Measurements from ENCODE around the gene KCNJ4.
"Not testable (repeated sequence)": the region's sequence is repeated elsewhere in the genome, so short reads cannot be mapped to it uniquely, and the experiment has no call there.

The KCNJ4 gene

DNA sequence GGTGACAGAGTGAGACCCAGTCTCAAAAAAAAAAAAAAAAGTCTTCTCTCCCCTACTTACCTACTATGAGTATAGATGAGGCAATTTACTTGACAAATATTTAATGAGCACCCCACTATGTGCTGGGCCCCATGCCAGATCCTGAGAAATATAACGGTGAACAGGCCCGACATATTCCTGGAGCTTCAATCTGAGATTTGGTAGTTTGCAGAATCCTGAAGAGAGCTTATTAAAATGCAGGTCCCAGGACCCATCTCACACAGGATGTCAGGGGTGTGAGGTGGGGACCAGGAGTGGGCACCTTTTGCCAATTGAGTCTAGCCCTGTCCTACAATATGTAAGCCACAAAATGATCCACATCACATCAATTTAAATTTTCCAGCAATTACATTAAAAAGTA, 44.0 kb downstream of the KCNJ4 start:
- no peak for DNase-seq

DNA sequence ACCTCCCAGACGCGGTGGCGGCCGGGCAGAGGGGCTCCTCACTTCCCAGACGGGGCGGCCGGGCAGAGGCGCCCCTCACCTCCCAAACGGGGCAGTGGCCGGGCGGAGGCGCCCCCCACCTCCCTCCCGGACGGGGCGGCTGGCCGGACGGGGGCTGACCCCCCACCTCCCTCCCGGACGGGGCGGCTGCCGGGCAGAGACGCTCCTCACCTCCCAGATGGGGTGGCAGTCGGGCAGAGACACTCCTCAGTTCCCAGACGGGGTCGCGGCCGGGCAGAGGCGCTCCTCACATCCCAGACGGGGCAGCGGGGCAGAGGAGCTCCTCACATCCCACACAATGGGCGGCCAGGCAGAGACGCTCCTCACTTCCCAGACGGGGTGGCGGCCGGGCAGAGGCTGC, 45.1 kb downstream of the KCNJ4 start:
- not testable (repeated sequence) for DNase-seq

DNA sequence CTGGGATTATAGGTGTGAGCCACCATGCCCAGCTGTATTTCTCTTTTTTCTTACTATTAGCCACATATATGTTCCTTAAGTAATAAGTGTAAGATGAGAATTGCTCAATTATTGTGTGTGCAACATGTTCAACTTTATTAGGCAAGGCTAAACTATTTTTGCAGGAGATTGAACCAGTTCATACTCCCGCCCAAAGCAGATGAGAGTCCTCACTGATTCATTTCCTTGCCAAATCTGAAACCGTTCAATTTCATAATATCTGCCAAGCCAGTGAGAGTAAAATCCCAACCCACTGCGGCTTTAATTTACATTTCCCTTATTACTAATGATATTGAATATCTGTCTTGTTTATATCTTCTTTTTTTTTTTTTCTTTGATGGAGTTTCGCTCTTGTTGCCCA, 48.4 kb downstream of the KCNJ4 start:
- no peak for DNase-seq

DNA sequence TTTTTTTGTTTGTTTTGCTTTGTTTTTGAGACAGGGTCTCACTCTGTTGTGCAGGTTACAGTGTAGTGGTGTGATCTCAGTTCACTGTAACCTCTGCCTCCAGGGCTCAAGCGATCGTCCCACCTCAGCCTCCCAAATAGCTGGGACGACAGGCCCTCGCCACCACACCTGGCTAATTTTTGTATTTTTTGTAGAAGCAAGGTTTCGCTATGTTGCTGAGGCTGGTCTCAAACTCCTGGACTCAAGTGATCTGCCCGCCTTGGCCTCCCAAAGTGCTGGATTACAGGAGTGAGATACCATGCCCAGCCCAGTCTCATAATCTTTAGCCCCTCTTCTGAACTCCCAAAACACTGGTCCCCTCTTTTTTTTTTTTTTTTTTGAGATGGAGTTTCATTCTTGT, 50.6 kb downstream of the KCNJ4 start:
- no peak for DNase-seq

DNA sequence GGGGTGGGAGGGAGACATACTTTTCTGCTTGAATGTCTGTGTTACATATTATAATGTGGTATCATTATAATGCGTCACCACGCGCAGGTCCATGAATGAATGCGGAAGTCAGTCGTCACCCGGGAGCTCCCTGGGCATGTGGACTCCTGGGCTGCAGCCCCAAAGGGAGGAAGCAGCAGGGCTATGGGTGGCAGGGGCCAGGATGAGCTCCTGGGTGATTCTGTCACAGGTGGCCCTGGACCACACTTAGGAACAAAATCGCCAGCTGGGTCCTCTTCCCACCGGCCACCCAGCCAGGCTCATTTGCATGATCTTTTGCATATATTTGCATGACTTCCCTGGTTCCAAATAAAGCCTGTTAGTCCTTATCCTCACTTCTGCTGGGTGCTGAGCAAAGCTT, 51.2 kb downstream of the KCNJ4 start:
- no peak for DNase-seq

DNA sequence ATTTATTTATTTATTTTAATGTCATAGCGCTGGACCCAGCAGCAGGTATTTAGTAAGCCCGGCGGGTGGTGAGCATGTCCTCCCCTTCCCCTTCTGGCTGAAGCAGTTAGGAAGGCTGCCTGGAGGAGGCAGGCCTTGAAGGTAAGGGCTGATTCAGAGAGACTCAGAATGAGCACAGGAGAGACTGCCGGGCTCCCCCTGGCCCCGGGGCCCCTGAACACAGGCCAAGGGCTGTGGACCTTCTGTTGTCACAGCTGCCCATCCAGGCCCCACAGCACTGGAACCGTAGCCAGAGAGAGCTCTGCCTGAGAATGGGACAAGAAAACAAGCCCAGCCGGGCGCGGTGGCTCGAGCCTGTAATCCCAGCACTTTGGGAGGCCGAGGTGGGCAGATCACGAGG, 52.8 kb downstream of the KCNJ4 start:
- DNase-seq = no peak

DNA sequence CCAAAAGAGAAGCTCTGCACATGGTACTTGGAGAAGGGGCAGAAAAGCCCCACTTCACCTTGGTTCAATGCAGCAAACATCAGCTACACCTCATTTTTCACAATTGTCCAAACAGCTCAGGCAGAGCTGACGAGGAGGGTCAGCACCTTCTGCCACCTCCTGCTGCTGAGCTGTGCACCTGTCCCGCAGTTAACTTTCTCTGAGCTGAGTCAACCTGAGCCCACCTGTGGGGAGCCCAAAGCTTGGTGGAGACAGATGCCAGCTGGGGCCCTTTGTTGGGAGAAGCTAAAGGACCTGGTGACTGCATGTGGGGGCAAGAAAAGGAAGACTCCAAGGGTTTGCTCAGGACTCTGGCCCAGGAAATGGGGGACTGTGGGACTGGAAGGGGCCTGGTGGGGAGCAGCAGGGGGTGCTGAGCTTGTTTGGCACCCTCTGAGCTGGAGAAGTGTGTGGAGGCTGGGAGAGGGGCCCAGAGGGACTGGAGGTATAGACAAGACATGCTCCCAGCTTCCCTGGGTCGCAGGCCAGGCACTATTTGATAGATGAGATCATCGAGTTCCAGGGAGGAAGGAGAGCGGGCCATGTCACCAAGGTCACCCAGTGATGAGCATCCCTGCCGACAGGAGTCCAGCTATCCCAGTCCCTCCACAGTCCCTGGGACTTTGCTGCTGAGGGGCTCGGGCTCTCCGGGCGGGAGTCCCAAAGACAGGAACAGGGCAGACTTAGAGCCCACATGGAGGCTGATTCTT, 53.5 kb downstream of the KCNJ4 start:
- no peak for DNase-seq

DNA sequence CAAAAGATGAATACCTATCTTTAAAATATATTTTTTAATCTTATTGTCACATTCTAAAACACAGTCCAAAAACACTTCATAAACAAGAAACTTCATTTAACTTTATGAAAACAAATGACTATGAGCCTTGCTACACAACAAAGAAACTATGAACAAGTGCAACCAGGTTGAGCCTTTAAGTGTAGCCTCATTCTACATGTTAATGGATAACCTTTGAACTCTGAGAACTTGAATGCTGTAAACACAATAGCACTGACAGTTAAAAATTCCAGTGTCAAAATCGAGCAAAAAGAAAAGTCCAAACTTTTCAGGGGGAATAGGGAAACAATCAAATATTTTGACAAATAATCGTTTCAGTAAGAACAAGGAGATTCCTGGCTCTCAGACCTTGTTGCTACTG, 54.7 kb downstream of the KCNJ4 start:
- not testable (repeated sequence) for DNase-seq

DNA sequence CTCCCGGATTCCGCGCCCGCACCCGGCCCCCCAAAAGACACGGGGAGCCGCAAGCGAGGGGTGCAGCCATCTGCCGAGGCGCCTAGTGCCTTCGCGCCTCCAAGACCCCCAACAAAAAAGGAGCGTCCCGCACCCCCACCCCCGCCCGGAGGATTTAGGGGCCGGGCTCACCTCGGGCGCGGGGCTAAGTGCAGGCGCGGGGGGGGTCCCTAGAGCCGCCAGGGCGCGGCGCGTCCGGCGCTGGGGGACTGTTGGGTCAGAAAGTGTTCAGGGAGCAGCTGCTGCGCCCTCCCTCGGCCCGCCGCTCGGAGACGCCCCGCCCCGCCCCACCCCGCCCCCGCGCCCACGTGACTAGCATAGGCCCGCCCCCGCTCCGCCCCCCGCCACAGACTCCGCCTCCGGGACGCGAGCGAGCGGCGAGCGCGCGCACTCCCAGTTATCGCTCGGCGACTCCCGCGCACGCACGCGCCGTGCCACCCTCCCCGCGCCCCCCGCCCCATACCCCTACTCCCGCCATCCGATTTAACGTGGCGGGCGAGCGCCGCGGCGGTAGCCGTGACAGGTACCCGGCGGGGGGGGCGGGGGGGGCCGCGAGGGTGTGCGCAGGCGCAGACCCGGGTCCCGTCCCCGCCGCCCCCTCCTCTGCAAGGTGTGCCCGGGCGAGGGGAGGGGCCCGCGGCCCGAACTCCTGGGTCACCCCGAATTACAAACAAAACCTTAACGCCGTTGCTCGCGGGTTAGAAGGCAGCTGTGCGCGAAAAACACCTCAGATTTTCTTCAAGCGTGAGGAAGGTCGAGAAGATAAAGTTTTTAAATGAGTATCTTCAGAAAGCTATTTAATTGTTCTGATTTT, 56.2 kb downstream of the KCNJ4 start:
- peak; percentile 85 for DNase-seq

DNA sequence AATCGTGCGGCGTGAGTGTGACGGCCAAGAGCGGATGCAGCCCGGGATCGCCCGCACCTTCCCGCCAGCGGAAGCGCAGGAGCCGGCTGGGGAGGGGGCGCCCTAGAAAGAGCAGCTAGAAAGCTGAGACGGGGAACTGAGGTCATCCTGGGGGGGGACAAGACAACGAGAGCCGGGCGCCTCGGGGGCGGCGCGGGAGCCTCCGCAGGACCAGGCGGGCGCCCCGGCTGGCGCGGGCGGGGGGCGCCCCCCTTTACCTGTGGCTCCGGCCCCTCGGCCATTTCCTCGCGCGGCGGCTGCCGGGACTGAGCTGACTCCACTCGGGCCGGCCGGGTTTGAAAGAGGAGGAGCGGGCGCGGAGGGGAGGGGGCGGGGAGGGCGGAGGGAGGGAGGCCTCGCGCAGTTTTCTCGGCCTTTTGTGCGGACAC, 56.8 kb downstream of the KCNJ4 start:
- peak; percentile 68 for DNase-seq

DNA sequence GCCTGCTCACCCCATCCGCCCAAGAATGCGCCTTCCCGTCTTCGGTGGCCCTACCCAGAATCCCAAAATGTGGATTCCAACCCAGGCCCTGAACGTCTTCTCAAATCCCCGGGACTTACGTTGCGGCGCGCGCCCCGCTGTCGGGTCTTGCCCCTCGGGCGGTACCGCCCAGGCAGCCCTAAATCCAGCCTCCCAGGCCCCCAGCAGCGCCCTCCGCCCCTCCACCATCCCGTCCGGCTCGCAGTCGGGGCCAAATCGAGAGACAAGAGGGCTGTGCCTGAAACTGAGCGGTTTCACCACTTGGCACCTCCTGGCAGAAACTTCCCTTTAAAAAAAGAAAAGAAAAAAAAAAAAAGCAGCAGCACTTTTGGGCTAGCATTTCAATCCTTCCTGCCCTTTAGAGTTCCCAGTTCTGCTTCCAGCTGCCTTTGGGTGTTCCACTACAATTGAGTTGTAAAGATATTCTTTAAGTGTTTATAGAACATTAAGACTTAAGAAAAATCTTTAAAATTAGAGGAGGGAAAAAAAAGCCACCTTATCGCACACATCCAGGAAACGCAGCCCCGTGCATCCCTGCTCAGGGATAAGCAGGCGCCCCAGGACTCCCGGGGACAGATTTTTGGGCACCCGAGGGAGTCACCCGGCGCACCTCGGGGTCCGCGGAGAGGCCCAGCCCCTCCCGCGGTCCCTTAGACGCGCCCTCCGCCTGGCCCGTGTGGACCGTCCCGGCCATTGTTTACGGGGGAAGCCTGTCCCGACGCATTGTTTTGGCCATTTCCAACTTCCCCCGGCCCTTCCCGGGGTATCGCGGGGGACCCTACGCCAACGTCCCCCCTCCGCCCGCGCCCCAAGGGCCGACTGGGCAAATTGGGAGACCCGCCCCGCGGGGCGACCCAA, 57.6 kb downstream of the KCNJ4 start:
- DNase-seq = peak; percentile 48

DNA sequence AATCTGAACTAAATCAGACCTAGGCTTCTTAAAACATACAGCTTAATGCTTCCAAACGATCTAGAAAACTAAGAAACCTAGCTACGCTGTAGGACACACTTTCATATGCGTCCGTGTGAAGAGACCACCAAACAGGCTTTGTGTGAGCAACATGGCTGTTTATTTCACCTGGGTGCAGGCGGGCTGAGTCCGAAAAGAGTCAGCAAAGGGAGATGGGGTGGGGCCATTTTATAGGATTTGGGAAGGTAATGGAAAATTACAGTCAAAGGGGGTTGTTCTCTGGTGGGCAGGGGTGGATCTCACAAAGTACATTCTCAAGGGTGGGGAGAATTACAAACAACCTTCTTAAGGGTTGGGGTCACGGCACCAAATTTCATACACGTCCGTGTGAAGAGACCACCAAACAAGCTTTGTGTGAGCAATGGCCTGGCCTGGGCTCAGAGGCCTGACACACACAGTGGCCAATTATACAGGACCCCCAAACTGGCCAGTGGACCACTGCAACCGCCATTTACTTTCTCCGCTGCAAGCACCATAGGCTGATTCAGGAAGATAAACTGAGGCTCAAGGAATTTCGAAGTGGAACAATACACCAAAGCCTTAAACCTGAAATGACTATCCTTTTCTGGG, 58.4 kb downstream of the KCNJ4 start:
- DNase-seq = not testable (repeated sequence)

DNA sequence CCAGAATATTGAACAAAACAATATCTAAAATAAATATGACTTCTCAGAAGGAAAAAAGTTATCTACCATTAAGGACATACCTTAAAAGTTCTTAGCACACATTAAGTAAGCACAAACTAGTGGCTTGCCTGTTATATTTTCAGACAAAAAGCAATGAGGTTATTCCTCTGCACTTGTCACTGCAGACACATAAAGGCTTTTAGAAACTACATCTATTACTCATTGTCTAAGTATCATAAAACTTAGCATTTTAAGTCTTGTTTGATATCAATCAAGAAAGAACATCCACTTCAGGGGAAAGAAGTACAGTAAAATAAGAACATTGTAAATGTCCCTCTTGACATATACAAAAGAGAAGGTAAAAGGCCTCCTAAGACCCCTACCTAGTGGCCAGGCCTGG, 59.1 kb downstream of the KCNJ4 start:
- not testable (repeated sequence) for DNase-seq

DNA sequence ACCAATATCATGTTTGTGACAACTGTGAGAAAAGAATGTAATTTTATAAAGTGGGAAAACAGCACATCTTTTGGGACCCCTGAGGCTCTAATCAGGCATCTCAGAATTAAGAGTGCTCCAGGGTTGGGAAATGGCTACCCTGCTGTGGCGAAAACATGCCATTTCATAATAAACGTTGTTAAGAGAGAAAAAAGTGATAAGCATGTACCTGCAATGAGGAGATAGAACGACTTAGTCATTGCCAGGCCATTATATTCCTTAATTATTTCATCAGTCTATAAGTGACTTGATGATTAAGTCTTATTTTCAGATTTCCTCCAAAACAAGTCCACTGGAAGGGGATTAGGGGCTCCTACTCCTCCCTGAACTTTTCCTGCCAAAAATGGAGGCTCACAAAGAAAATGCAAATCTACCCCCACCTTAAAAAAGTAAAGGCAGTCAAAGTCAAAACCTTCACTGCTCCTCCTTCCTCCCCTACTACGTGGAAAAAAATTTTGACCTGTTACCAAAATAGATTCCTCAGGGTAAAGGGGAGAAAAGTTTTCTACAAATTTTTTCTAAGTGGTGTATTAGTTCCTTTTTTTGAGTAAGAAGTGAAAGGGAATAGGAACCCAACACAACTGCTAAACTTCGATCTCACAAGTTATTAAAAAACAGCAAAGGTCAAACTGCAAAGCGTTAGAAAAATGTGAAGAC, 59.9 kb downstream of the KCNJ4 start:
- DNase-seq = not testable (repeated sequence)

DNA sequence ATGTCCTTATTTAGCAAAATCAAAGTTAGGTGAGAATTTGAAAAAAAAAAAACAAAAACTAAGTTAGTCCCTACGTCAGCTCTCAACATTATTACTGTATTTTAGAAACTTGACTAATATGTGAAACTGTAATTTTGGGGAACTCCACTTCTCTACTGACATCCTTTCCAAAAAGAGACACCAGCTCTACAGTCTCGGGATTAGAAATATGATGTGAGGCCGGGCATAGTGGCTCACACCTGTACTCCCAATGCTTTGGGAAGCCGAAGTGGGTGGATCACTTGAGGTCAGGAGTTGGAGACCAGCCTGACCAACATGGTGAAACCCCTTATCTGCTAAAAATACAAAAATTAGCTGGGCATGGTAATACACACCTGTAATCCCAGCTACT, 65.6 kb downstream of the KCNJ4 start:
- not testable (repeated sequence) for DNase-seq

DNA sequence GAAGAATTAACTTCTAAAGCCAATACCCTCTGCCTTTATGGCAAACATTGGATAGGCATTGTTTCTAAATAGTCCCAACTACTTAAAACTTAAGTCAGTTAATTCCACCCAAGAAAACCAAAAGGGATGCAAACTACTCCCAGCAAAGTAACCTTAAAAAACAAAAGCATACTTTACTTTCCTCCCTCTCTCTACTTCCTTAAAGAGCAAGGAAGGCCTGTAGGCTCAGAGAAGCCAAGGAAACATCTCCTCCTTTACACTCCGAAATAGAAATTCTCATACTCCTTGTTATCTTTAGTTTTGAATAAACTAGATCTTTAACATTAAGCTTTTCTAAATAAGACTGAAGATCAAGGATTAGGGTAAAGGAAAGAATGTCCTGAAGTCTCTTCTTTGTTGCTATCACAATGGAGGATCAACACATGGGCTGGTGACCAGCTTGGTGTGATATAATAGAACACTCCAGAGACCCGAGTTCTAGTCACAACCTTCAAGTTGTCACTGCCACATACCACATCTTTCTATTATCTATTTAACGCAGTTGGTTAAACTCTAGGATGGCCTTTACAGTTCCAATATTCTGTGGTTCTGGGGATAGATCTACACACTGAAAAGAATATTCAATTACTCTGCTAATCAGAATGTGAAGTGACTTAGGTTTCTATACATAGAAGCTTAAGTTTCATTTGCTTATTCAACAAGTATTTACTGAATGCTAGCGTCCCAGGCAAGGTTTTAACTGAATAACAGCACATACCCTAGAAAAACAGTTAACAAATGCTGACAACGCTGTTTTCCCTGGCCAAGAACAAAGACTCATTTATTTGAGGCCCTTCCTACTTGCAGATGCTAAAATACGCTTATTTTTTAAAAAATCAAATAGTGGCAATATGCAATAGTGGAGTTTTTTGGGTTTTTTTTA, 66.2 kb downstream of the KCNJ4 start:
- DNase-seq = not testable (repeated sequence)

DNA sequence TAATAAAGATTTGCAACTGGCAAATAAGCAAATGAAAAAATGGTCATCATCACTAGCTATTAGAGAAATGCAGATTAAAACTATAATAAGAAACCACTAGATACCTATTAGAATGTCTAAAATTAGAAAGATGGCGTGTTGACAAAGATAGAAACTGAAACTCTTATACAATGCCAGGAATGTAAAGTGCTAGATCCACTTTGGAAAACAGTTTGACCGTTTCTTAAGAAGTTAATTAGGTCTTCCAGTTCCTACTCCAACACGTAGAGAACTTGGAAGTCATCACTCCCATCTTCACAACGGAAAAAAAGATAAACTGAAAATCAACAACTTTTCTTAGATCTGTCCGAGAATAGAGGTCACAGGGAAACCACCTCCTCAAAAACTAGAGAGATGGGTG, 68.1 kb downstream of the KCNJ4 start:
- not testable (repeated sequence) for DNase-seq

DNA sequence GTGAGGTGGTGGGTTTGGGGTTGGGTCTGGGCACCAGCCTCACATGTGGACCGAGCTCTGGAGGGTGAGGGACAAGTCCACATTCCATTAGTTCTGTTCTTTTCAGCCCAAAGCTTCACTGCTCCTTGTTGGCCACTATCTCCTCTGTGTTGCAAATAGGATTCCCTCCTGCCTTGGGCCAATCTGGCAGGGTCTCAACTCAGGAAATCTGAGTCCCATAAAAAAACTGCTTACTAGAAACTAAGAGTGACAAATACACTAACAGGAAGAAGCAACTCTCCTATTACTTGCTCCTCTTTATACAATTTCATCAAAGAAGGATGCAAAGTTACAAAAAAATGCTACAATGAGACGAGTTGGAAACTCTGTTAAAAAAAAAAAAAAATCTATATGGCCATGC, 71.6 kb downstream of the KCNJ4 start:
- no peak for DNase-seq

DNA sequence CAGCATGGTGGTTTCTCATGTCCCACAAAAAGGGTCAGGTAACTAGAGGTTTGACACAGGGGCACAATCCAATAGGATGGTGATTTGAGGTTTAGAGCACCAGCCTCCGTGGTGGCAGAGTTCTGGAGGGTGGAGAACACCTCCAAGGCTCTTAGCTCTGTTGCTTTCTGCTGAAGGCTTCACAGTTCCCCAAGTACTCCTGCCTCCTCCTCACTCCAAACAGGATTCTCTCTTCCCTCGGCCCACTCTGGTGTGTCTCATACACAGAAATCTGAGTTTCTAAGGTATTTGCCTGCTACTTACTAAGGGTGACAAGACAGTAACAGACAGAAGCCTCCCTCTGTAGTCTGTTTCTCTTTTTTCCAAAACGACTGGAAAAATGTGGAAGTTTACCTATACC, 73.6 kb downstream of the KCNJ4 start:
- DNase-seq = not testable (repeated sequence)
